ENCODE results near the gene CARS2.

Gene CARS2

DNA sequence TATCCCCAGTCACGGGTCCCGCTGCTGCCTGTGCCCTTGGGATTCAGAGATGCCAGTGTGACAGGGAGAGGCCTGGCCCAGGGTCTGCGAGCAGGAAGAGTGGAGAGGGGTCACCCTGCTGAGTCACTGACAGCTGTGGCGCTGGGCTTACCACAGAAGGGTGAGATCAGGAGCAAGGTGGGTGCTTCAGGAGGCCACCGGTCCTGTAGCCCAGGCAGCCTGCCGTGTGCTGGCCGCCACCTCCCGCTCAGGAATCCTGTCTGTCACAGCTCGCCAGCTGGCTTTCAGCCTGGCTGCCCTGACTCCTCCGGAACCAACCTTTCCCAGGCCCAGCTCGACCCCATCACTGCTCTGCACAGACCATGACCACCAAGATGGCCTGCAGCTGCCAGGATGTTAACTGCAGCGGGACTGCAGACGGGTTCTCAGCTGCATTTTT is 65.3 kb downstream of the CARS2 start:
- DNase-seq (ENCODE audit: low read depth): no peak
- no peak for TF ChIP-seq CTCF (IDR thresholded peaks at IDR 0.05; ENCODE audit: insufficient read depth, low read depth, low read length, missing control alignments)
- no peak overlapping the region for H3K4me3 ChIP-seq (ENCODE audit: low read length)

- DNase-seq (ENCODE audit: low read depth): no peak
- no peak overlapping the region for H3K4me3 ChIP-seq (ENCODE audit: low read length)
- no peak for TF ChIP-seq CTCF (IDR thresholded peaks at IDR 0.05; ENCODE audit: insufficient read depth, low read depth, low read length, missing control alignments)
Observed at GRCh38 chr13:110639935-110640334, 66.0 kb downstream of the CARS2 start.

DNA sequence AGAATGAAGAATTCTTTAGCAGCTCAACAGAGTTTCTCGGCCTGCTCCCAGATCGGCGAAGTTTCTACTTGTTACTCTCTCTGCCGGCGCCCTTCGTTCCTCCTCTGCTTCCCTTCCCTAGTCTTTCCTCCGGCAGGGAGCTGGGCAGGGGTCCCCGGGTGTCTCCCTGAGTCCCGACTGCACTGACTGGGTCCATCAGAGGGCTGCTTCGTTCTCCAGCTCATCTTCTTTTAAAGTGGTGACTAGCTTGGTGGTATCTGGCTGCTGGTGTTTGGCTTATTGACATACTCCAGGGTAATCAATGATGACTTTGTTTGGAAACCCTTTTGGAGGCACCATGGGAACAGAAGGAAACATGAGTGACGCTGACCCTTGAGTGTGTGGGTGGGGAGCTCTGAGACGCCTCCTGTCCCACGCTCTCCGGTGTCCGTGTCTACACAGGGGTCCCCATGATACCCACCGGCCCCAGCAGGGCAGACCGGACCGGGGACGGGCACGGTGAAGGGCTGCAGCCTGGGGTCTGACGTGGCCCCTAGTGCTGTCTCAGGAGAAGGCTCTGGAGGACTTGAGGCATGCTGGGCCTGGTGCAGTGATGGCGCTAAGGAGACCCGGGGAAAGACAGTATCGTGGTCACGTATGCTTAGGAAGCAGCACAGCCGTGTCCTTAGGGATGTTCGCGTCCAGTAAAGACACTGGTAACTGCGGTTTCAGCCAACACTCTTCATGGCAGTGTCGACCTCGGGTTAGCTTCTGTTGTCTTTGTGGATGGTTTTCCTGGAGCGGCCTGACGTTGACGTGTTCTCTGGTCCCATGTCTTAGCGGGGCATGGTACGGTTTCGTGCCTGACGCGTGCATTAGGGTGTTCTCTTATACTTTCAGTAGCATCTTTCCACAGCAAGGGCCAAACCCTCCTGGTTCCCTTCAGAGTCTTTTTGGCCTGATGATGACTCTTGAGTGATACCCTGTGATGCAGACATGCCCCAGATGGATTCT is 66.8 kb downstream of the CARS2 start:
- no peak overlapping the region for H3K4me3 ChIP-seq (ENCODE audit: low read length)
- DNase-seq (ENCODE audit: low read depth): no peak
- TF ChIP-seq CTCF (IDR thresholded peaks at IDR 0.05; ENCODE audit: insufficient read depth, low read depth, low read length, missing control alignments): no peak

- no peak for DNase-seq (ENCODE audit: low read depth)
Observed at GRCh38 chr13:110638257-110638656, 67.7 kb downstream of the CARS2 start.

DNA sequence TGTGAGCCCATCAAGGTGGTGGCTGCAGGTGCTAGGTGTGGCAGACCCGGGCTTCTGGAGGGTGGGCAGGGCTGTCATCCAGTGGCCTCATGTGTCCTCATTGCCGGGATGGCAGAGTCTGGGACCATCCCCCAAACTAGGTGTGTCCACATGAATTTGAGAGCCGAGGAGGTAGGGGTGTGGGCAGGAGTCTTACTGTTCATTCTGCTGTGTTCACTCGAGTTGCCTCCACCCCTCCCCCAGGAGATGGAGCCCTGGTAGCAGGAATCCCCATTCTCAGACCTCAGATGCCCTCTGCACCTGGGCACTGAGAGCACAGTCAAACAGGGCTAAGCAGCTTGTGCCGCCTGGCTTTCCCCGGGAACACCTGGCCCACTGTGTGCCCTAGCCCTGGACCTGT is 68.2 kb downstream of the CARS2 start:
- no peak for TF ChIP-seq CTCF (IDR thresholded peaks at IDR 0.05; ENCODE audit: insufficient read depth, low read depth, low read length, missing control alignments)
- DNase-seq (ENCODE audit: low read depth): no peak
- no peak overlapping the region for H3K4me3 ChIP-seq (ENCODE audit: low read length)

More at GRCh38 chr13:110638257-110638656, 67.7 kb downstream of the CARS2 start:
- no peak for TF ChIP-seq CTCF (IDR thresholded peaks at IDR 0.05; ENCODE audit: insufficient read depth, low read depth, low read length, missing control alignments)
- no peak overlapping the region for H3K4me3 ChIP-seq (ENCODE audit: low read length)

- no peak overlapping the region for H3K4me3 ChIP-seq (ENCODE audit: low read length)
- TF ChIP-seq CTCF (IDR thresholded peaks at IDR 0.05; ENCODE audit: insufficient read depth, low read depth, low read length, missing control alignments): no peak
Observed at GRCh38 chr13:110637275-110637674, 68.6 kb downstream of the CARS2 start.

More at GRCh38 chr13:110637275-110637674, 68.6 kb downstream of the CARS2 start:
- DNase-seq (ENCODE audit: low read depth): no peak

Data from epithelial cell of esophagus (primary cell).